ENCODE measurements around the gene ZC3H8. TPM values are rescaled to one million over a fixed set of nuclear protein-coding genes. Genes with fewer than 3 reads are reported as not detected.
A peak's percentile ranks its signal among the peaks of the same experiment; 100 is the strongest.

ZC3H8 gene
- total RNA-seq, 2 experiments from 2014 or later: 15.5 to 18.7 TPM

- Mint-ChIP-seq H3K9me3 (peaks cover 2% of the 10 kb centered on the region), H3K36me3 (ENCODE audit: low read depth) (peaks cover 42% of the 10 kb centered on the region), H3K27me3 (ENCODE audit: low read depth) (no peaks in the 10 kb centered on the region), H3K4me1 (ENCODE audit: low read depth) (peaks cover 82% of the 10 kb centered on the region), H3K4me3 (peak overlapping the region; percentile 63), H3K27ac (peak overlapping the region; percentile 99)
- CTCF ChIA-PET: interaction anchor here (0.9 to 2.6 kb wide), 5 partner anchors 9 to 70 kb away, joined by 3 to 6 read pairs (median 4); no protein-coding TSS in a partner anchor
- DNase-seq: peak; percentile 38
- intact Hi-C loops (cut with micrococcal nuclease): loop anchor here (2.0 to 5.0 kb wide), 4 partner anchors 52 to 983 kb away; partner anchors contain the start of genes ANAPC1, FBLN7 and PSD4
Measured at GRCh38 chr2:112189001-112189556, 65.8 kb downstream of the ZC3H8 start.

DNA sequence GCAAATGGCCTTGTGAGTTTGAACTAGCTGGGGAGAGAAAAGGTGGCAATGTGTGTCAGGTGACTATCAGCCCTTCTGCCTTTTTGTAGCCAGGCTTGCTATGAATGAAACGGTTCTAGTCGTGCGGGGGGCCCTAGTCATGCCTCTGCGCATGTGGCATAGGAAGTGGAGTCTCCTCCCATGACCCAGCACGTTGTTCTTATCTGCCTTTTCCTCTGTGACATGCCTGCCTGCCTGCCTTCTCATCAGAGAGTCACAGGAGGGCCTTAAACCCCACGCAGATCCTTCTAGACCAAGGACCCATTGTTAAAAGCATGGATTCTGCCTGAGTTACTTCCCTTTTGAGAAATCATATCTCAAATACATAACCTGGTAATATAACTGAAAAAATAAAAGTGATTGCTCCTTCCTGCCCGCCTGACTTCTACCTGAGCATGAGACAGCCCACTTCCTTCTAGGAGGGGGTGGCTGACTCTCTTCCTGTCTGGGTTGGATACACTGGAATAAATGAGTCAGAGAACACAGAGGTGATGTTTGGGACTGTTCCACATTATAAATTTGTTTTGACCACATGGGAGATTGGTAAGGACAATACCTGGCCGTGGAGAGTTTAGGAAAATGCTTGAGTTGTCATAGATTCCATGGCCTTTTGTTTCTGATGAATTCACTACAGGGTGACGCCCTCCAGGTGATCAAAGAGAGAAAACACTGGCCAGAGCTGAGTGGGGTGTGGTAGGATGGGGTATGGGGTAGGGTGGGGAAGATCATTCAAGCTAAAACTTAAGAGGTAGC lies 66.8 kb downstream of the ZC3H8 start:
- Mint-ChIP-seq H3K4me1 (ENCODE audit: low read depth) (peaks cover 87% of the 10 kb centered on the region), H3K4me3 (peak overlapping the region; percentile 63), H3K36me3 (ENCODE audit: low read depth) (peaks cover 43% of the 10 kb centered on the region), H3K27ac (peak overlapping the region; percentile 99), H3K27me3 (ENCODE audit: low read depth) (no peaks in the 10 kb centered on the region), H3K9me3 (peaks cover 2% of the 10 kb centered on the region)
- intact Hi-C loops (cut with micrococcal nuclease): loop anchor here (1.0 to 5.0 kb wide), 10 partner anchors 33 to 984 kb away; partner anchors contain the start of genes ANAPC1, CHCHD5, FBLN7 and PSD4
- DNase-seq: peak; percentile 92
- CTCF ChIA-PET: interaction anchor here (0.5 to 1.5 kb wide), 3 partner anchors 12 to 1138 kb away, joined by 3 to 4 read pairs (median 3); no protein-coding TSS in a partner anchor

DNA sequence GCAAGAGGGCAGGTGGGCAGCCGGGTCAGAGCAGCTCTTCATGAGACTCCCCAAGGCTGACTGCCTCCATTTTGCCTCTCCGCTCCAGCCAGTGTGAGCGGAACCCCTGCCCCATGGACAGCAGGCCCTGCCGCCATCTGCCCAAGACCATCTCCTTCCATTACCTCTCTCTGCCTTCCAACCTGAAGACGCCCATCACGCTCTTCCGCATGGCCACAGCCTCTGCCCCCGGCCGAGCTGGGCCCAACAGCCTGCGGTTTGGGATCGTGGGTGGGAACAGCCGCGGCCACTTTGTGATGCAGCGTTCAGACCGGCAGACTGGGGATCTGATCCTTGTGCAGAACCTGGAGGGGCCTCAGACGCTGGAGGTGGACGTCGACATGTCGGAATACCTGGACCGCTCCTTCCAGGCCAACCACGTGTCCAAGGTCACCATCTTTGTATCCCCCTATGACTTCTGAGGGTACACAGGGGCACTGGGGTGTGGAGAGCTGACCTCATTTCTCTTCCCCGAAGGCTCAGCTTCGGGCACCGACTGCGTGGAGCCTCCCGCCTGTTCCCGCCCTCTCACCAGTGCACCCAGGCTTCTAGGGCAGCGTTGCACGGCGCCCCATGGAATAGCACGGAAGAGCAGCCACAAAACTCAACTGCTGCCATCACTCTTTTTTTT lies 67.7 kb downstream of the ZC3H8 start:
- Mint-ChIP-seq H3K27ac (peak overlapping the region; percentile 99), H3K4me1 (ENCODE audit: low read depth) (peaks cover 89% of the 10 kb centered on the region), H3K36me3 (ENCODE audit: low read depth) (peaks cover 36% of the 10 kb centered on the region), H3K27me3 (ENCODE audit: low read depth) (no peaks in the 10 kb centered on the region), H3K4me3 (peak overlapping the region; percentile 63), H3K9me3 (no peaks in the 10 kb centered on the region)
- intact Hi-C loops (cut with micrococcal nuclease): loop anchor here (5.0 kb wide), 2 partner anchors 50 to 985 kb away; partner anchors contain the start of genes FBLN7 and PSD4
- DNase-seq: no peak
- CTCF ChIA-PET: no interaction called here

GRCh38 chr2:112185131-112185530 lies 69.7 kb downstream of the ZC3H8 start:
- CTCF ChIA-PET: no interaction called here
- Mint-ChIP-seq H3K4me3 (no peak overlapping the region), H3K27ac (peak overlapping the region; percentile 99), H3K9me3 (no peaks in the 10 kb centered on the region), H3K4me1 (ENCODE audit: low read depth) (peaks cover 81% of the 10 kb centered on the region), H3K27me3 (ENCODE audit: low read depth) (no peaks in the 10 kb centered on the region), H3K36me3 (ENCODE audit: low read depth) (peaks cover 32% of the 10 kb centered on the region)
- intact Hi-C loops (cut with micrococcal nuclease): loop anchor here (5.0 kb wide), 2 partner anchors 48 to 987 kb away; partner anchors contain the start of genes FBLN7 and PSD4
- no peak for DNase-seq

- CTCF ChIA-PET: no interaction called here
- peaks cover 32% of the 10 kb centered on the region for H3K36me3 Mint-ChIP-seq (ENCODE audit: low read depth)
- peak overlapping the region; percentile 91 for H3K4me3 Mint-ChIP-seq
- no peak for DNase-seq
- H3K27ac Mint-ChIP-seq: peak overlapping the region; percentile 99
- no peaks in the 10 kb centered on the region for H3K27me3 Mint-ChIP-seq (ENCODE audit: low read depth)
- H3K4me1 Mint-ChIP-seq (ENCODE audit: low read depth): peaks cover 80% of the 10 kb centered on the region
- H3K9me3 Mint-ChIP-seq: no peaks in the 10 kb centered on the region
- intact Hi-C loops (cut with micrococcal nuclease): loop anchor here (5.0 kb wide), 1 partner anchor 463 kb away; the partner anchor contains the start of gene SLC20A1
Measured at GRCh38 chr2:112184121-112184520, 70.7 kb downstream of the ZC3H8 start.

DNA sequence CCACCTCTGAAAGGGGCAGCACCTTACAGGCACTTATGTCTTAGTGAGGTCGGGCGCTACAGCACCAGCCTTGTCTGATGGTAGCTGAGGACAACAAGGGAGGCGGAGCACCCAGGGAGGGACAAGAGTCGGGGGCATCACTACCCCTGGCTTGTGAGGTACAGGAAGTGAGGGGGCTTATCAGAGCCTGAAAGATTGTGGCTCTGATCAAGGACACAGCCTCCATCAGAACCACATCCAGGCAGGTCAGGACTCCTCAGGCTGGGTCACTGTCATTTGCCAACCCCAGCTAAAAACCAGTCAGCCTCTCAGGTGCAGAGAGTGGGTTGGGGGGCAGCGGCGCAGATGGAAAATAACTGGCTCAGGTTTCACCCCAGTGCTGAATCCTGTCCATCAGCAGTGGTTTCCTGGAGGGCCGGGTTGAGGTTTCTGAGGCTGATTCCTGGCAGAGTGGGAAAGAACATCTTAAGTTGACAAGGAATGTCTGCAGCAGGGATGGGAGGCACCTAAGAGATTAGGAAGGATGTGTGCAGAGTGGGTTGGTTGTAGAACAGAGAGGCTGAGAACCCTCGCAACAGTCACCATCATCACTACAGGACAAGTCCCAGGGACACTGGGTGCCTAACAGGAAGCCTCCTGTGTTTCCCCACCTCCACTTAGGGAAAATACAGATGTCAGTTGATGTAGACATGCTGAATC lies 71.4 kb downstream of the ZC3H8 start:
- H3K36me3 Mint-ChIP-seq (ENCODE audit: low read depth): peaks cover 29% of the 10 kb centered on the region
- CTCF ChIA-PET: interaction anchor here (0.9 to 2.0 kb wide), 3 partner anchors 33 to 286 kb away, joined by 3 to 10 read pairs (median 3); no protein-coding TSS in a partner anchor
- DNase-seq: peak; percentile 48
- H3K4me3 Mint-ChIP-seq: peak overlapping the region; percentile 91
- no peaks in the 10 kb centered on the region for H3K9me3 Mint-ChIP-seq
- H3K4me1 Mint-ChIP-seq (ENCODE audit: low read depth): peaks cover 80% of the 10 kb centered on the region
- no peaks in the 10 kb centered on the region for H3K27me3 Mint-ChIP-seq (ENCODE audit: low read depth)
- H3K27ac Mint-ChIP-seq: peak overlapping the region; percentile 99
- intact Hi-C loops (cut with micrococcal nuclease): loop anchor here (1.0 to 5.0 kb wide), 4 partner anchors 15 to 464 kb away; partner anchors contain the start of genes SLC20A1 and ZC3H6

GRCh38 chr2:112182581-112183034 lies 72.2 kb downstream of the ZC3H8 start:
- Mint-ChIP-seq H3K9me3 (no peaks in the 10 kb centered on the region), H3K27me3 (ENCODE audit: low read depth) (no peaks in the 10 kb centered on the region), H3K36me3 (ENCODE audit: low read depth) (peaks cover 28% of the 10 kb centered on the region), H3K4me1 (ENCODE audit: low read depth) (peaks cover 79% of the 10 kb centered on the region), H3K4me3 (peak overlapping the region; percentile 91), H3K27ac (peak overlapping the region; percentile 99)
- intact Hi-C loops (cut with micrococcal nuclease): loop anchor here (1.0 to 5.0 kb wide), 7 partner anchors 9 to 465 kb away; partner anchors contain the start of genes SLC20A1, ZC3H6 and ZC3H8
- CTCF ChIA-PET: interaction anchor here (0.7 to 2.0 kb wide), 5 partner anchors 12 to 285 kb away, joined by 3 to 10 read pairs (median 3); no protein-coding TSS in a partner anchor
- peak; percentile 88 for DNase-seq

GRCh38 chr2:112181571-112182290 lies 73.1 kb downstream of the ZC3H8 start:
- H3K4me3 Mint-ChIP-seq: peak overlapping the region; percentile 91
- intact Hi-C loops (cut with micrococcal nuclease): loop anchor here (1.0 to 5.0 kb wide), 6 partner anchors 8 to 466 kb away; partner anchors contain the start of genes SLC20A1 and ZC3H8
- peaks cover 19% of the 10 kb centered on the region for H3K36me3 Mint-ChIP-seq (ENCODE audit: low read depth)
- H3K9me3 Mint-ChIP-seq: no peaks in the 10 kb centered on the region
- peak; percentile 73 for DNase-seq
- H3K4me1 Mint-ChIP-seq (ENCODE audit: low read depth): peaks cover 70% of the 10 kb centered on the region
- H3K27ac Mint-ChIP-seq: peak overlapping the region; percentile 99
- CTCF ChIA-PET: interaction anchor here (0.5 to 2.0 kb wide), 6 partner anchors 12 to 106 kb away, joined by 3 to 10 read pairs (median 4); no protein-coding TSS in a partner anchor
- no peaks in the 10 kb centered on the region for H3K27me3 Mint-ChIP-seq (ENCODE audit: low read depth)

GRCh38 chr2:112175958-112176573 lies 78.8 kb downstream of the ZC3H8 start:
- Mint-ChIP-seq H3K9me3 (no peaks in the 10 kb centered on the region), H3K4me1 (ENCODE audit: low read depth) (peaks cover 52% of the 10 kb centered on the region), H3K27ac (no peak overlapping the region), H3K27me3 (ENCODE audit: low read depth) (no peaks in the 10 kb centered on the region), H3K4me3 (no peak overlapping the region), H3K36me3 (ENCODE audit: low read depth) (no peaks in the 10 kb centered on the region)
- intact Hi-C loops (cut with micrococcal nuclease): no loop called here
- no peak for DNase-seq
- CTCF ChIA-PET: interaction anchor here (0.6 to 1.6 kb wide), 3 partner anchors 15 to 138 kb away, joined by 4 to 5 read pairs (median 4); no protein-coding TSS in a partner anchor

- Mint-ChIP-seq H3K9me3 (no peaks in the 10 kb centered on the region), H3K4me1 (ENCODE audit: low read depth) (peaks cover 48% of the 10 kb centered on the region), H3K27ac (no peak overlapping the region), H3K27me3 (ENCODE audit: low read depth) (no peaks in the 10 kb centered on the region), H3K4me3 (no peak overlapping the region), H3K36me3 (ENCODE audit: low read depth) (no peaks in the 10 kb centered on the region)
- CTCF ChIA-PET: interaction anchor here (1.6 kb wide), 1 partner anchor 15 kb away, joined by 4 read pairs; no protein-coding TSS in a partner anchor
- no peak for DNase-seq
- intact Hi-C loops (cut with micrococcal nuclease): no loop called here
Measured at GRCh38 chr2:112175333-112175732, 79.5 kb downstream of the ZC3H8 start.
